ENCODE data around the gene KBTBD8.

DNA sequence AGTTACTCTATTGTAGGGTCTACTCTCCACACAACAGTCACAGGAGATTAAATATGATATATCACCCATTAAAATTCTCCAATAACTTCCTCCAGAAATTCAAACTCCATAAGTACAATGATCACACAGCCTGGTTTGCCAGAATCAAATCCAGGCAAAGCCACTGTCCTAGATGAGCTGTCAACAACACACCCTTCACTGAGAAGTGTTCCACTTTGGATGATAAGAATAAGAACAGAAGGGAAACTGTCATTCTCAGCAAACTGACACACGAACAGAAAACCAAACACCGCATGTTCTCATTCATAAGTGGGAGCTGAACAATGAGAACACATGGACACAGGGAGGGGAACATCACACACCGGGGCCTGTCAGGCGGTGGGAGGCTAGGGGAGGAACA, 41.4 kb upstream of the KBTBD8 start:
- TF ChIP-seq, protein P1, sequence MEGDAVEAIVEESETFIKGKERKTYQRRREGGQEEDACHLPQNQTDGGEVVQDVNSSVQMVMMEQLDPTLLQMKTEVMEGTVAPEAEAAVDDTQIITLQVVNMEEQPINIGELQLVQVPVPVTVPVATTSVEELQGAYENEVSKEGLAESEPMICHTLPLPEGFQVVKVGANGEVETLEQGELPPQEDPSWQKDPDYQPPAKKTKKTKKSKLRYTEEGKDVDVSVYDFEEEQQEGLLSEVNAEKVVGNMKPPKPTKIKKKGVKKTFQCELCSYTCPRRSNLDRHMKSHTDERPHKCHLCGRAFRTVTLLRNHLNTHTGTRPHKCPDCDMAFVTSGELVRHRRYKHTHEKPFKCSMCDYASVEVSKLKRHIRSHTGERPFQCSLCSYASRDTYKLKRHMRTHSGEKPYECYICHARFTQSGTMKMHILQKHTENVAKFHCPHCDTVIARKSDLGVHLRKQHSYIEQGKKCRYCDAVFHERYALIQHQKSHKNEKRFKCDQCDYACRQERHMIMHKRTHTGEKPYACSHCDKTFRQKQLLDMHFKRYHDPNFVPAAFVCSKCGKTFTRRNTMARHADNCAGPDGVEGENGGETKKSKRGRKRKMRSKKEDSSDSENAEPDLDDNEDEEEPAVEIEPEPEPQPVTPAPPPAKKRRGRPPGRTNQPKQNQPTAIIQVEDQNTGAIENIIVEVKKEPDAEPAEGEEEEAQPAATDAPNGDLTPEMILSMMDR (IDR thresholded peaks at IDR 0.05): no peak
- no peak for TF ChIP-seq POLR2A (IDR thresholded peaks at IDR 0.05)
- TF ChIP-seq POLR2AphosphoS5 (IDR thresholded peaks at IDR 0.05): no peak

Data from breast epithelium (tissue), 3 donors.